Type B pancreatic cell (in vitro differentiated cells): Measurements from ENCODE around the gene RIMOC1. TPM values are rescaled to one million over a fixed set of nuclear protein-coding genes. Genes with fewer than 3 reads are reported as not detected.

ENCODE experiments used
- DNase-seq: peaks from one replicate; pipeline ENCODE4 v3.0.0; 2021; ENCODE audit warnings: mixed read lengths; ENCODE audit not compliant: unreplicated experiment; ENCODE audit errors: extremely low spot score
- H3K27ac Mint-ChIP-seq: 2 replicates; pipeline ENCODE4 v1.8.0; 2021; ENCODE audit warnings: mild to moderate bottlenecking, mixed read lengths
- H3K27me3 Mint-ChIP-seq: 2 replicates; pipeline ENCODE4 v1.8.0; 2021; ENCODE audit warnings: mixed read lengths
- H3K36me3 Mint-ChIP-seq: 2 replicates; pipeline ENCODE4 v1.8.0; 2021; ENCODE audit warnings: mixed read lengths
- H3K4me1 Mint-ChIP-seq: one replicate; pipeline ENCODE4 v1.8.0; 2021; ENCODE audit warnings: mixed read lengths; ENCODE audit not compliant: unreplicated experiment
- H3K4me3 Mint-ChIP-seq: 2 replicates; pipeline ENCODE4 v1.8.0; 2021; ENCODE audit warnings: mild to moderate bottlenecking, mixed read lengths
- H3K9me3 Mint-ChIP-seq: 2 replicates; pipeline ENCODE4 v1.8.0; 2021; ENCODE audit warnings: mixed read lengths
- total RNA-seq: library from RNA; stranded (reverse); gene quantifications from 2 replicates; pipeline ENCODE4 v1.2.1, GENCODE V29; 2021; ENCODE audit warnings: low replicate concordance
- TF ChIP-seq, protein P1 (sequence below): fragments of 200-600 bp; sonication (generic); conservative IDR thresholded peaks from 2 replicates; pipeline ENCODE4 v1.5.0; 2021; ENCODE audit warnings: antibody characterized with exemption, mild to moderate bottlenecking

RIMOC1 gene
- total RNA-seq, 1 donor from 2014 or later = 39.0 TPM

GRCh38 chr5:41882765-41883164 lies 21.4 kb upstream of the RIMOC1 start:
- TF ChIP-seq, protein P1, sequence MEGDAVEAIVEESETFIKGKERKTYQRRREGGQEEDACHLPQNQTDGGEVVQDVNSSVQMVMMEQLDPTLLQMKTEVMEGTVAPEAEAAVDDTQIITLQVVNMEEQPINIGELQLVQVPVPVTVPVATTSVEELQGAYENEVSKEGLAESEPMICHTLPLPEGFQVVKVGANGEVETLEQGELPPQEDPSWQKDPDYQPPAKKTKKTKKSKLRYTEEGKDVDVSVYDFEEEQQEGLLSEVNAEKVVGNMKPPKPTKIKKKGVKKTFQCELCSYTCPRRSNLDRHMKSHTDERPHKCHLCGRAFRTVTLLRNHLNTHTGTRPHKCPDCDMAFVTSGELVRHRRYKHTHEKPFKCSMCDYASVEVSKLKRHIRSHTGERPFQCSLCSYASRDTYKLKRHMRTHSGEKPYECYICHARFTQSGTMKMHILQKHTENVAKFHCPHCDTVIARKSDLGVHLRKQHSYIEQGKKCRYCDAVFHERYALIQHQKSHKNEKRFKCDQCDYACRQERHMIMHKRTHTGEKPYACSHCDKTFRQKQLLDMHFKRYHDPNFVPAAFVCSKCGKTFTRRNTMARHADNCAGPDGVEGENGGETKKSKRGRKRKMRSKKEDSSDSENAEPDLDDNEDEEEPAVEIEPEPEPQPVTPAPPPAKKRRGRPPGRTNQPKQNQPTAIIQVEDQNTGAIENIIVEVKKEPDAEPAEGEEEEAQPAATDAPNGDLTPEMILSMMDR = no peak
- Mint-ChIP-seq H3K4me3 (no peak overlapping the region), H3K27ac (no peak overlapping the region), H3K27me3 (no peaks in the 10 kb centered on the region), H3K36me3 (no peaks in the 10 kb centered on the region), H3K4me1 (peaks cover 8% of the 10 kb centered on the region), H3K9me3 (no peaks in the 10 kb centered on the region)
- no peak for DNase-seq

DNA sequence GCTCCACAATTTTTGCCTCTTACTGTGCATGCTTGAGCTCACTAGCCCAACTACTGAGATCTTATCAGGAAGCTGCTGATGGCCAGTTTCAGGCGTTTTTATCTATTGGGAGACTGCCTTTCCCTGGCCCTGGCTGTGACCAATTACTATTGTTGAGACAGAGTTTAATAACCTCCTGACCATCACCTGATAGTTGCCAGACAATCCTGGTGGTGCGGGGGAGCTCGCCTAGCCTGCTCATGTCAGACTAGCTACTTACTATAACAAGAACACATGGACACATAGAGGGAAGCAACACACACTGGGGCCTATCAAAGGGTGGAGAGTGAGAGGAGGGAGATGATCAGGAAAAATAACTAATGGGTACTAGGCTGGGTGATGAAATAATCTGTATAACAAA lies 20.9 kb upstream of the RIMOC1 start:
- H3K27me3 Mint-ChIP-seq = no peaks in the 10 kb centered on the region
- H3K36me3 Mint-ChIP-seq = no peaks in the 10 kb centered on the region
- DNase-seq = no peak
- peaks cover 8% of the 10 kb centered on the region for H3K4me1 Mint-ChIP-seq
- peak overlapping the region; percentile 29 for H3K27ac Mint-ChIP-seq
- no peaks in the 10 kb centered on the region for H3K9me3 Mint-ChIP-seq
- TF ChIP-seq, protein P1 = no peak
- no peak overlapping the region for H3K4me3 Mint-ChIP-seq

- Mint-ChIP-seq H3K9me3 (no peaks in the 10 kb centered on the region), H3K4me3 (no peak overlapping the region), H3K27ac (no peak overlapping the region), H3K27me3 (no peaks in the 10 kb centered on the region), H3K36me3 (no peaks in the 10 kb centered on the region), H3K4me1 (peaks cover 2% of the 10 kb centered on the region)
- TF ChIP-seq, protein P1 = no peak
- DNase-seq = no peak
Measured at GRCh38 chr5:41883936-41884335, 20.2 kb upstream of the RIMOC1 start.

GRCh38 chr5:41885286-41885685 lies 18.9 kb upstream of the RIMOC1 start:
- Mint-ChIP-seq H3K27ac (no peak overlapping the region), H3K9me3 (no peaks in the 10 kb centered on the region), H3K27me3 (no peaks in the 10 kb centered on the region), H3K4me3 (no peak overlapping the region), H3K36me3 (no peaks in the 10 kb centered on the region), H3K4me1 (no peaks in the 10 kb centered on the region)
- TF ChIP-seq, protein P1 = no peak
- DNase-seq = no peak

DNA sequence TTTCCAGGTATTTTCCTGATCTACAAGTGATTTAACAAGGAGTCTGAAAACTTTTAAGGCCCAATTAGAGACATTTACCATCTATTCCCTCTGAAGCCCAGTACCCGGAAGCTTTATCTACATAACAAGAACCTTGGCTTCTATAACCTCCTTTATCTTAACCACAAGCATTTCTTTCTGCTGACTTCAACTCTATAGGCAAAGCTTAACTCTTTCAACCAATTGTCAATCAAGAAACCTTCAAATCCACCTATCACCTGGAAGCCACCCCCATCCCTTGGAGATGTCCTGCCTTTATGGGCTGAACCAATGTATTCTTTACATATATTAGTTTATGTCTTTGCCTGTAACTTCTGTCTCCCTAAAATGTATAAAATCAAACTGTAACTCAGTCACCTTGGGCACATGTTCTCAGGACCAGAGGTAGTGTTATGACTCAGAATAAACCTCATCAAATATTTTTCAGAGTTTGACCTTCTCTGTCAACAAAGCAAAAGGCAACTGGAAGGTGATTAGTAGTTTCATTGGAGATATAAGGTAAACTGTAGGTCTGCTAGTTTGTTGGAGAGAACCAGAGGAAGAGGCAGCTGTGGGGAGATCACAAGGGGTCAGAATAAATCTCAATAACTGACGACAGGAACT lies 13.0 kb upstream of the RIMOC1 start:
- no peak for DNase-seq
- Mint-ChIP-seq H3K4me1 (peaks cover 4% of the 10 kb centered on the region), H3K27me3 (peaks cover 13% of the 10 kb centered on the region)

More for the DNA sequence above, 13.0 kb upstream of the RIMOC1 start:
- Mint-ChIP-seq H3K4me3 (no peak overlapping the region), H3K9me3 (no peaks in the 10 kb centered on the region), H3K27ac (no peak overlapping the region), H3K36me3 (no peaks in the 10 kb centered on the region)
- TF ChIP-seq, protein P1 = no peak
